GM19023 (cell line): ENCODE results near the gene RASAL1.
A peak's percentile ranks its signal among the peaks of the same experiment; 100 is the strongest.

Source experiments
- ATAC-seq: cut with Tn5 transposase; IDR thresholded peaks from one replicate; pipeline ENCODE4 v1.9.1; 2021; ENCODE audit warnings: mild to moderate bottlenecking, moderate library complexity; ENCODE audit not compliant: unreplicated experiment

The RASAL1 gene

DNA sequence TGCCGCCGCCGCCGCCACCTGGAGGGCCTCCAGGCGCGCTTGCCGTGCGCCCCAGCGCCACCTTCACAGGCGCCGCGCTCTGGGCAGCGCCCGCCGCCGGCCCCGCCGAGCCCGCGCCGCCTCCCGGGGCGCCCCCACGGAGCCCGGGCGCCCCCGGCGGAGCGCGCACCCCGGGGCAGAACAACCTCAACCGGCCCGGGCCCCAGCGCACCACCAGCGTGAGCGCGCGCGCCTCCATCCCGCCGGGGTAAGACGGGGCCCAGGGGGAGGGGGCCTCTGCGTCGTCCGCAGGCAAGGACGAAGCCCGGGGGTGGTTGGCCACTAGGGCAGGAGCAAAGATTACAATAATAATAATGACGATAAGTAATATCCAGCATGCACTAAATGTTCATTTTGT is 57.7 kb downstream of the RASAL1 start:
- no peak for ATAC-seq

- no peak for ATAC-seq
These were observed 58.3 kb downstream of the RASAL1 start for GRCh38 chr12:113077057-113077858.

- peak; percentile 94 for ATAC-seq
These were observed 60.4 kb downstream of the RASAL1 start for GRCh38 chr12:113075137-113075683.

DNA sequence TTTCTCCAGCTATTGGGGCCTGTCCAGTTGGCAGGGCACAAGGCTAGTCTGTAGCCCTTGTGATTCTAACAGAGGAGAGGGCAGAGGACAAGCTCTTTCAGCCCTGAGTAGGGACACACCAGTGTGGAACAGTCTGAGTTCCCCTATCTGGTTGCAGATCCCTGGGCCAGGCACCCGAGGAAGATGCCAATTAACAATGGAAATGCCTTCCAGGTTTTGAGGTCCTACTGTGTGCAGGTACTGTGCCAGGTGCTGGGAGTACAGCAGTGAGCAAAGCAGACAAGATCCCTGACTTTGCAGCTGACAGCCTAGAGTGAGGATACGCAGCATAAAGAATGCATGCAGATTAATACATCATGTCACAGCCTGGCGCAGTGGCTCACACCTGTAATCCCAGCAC is 62.0 kb downstream of the RASAL1 start:
- no peak for ATAC-seq

DNA sequence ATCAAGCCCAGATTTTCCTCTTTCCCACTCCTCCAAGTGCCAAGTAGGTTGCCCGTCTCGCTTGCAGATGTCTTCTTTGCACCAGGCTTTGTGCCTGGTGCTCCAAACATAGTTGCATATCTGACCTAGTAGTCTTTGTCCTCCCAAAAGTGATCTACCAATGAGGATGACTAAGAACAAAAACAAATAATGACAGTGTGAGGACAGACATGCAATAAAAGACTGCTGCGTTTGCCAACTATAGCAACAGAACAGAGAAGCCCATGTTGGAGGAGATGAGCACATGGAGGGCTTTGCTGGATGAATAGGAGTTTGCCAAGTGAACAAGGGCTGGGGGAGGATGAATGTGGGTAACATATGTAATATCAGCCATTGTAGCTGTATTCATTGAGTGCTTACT is 63.4 kb downstream of the RASAL1 start:
- ATAC-seq: no peak

- ATAC-seq: no peak
These were observed 64.1 kb downstream of the RASAL1 start for GRCh38 chr12:113071135-113072112.

DNA sequence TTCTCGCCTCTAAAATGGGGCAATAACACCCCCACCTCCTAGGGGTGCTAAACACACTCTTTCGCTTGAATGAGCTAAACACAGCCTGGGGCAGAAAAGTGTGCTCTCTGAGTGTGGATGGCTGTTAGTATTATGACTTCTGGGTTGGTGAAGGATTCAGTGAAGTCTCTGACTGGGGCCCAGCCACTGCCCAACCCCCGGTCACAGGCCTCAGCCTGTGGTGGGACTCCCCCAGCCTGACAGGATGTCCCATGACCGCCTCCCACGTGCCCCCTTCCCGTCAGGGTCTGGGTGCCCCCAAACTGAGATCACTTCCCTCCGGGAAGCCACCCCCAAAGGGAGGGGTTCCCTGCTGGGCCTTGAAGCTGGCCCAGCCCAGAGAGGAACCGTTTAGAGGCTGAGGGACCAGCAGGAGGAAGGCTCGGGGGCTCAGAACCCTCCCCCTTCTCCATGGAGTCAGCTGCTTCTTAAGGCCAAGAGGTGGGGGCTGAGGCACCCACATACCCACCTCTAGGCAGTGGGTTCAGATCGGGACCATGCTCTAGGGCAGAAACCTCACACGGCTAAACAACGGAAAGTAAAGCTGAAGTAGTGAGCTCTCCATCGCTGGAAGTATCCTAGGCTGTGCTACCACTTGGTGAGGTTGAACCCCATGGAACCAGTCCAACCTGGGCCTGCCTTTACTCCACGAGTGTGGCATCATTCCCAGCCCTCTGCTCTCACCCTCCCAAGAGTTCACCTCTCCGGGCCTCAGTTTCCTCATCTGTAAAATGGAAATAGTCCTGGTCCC is 65.2 kb downstream of the RASAL1 start:
- ATAC-seq: no peak

DNA sequence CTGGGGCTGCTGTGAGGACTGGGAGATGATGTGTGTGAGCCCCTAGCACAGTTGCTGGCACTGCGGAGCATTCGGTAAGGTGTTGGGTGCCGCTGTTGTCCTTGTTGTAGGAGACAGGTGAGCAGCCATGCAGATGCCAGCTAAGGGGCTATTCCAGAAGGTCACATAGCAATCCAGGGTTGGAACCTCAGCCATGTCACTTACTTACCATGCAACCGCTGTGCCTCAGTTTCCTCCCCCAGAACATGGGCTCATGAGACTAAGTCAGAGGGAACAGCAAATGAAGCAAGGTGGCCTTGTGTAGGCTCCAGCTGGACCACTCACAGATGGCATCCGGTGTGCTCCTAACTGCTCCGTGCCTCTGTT is 65.8 kb downstream of the RASAL1 start:
- no peak for ATAC-seq

GRCh38 chr12:113069149-113069548 is 66.4 kb downstream of the RASAL1 start:
- no peak for ATAC-seq

- no peak for ATAC-seq
These were observed 67.3 kb downstream of the RASAL1 start for GRCh38 chr12:113067987-113068935.

DNA sequence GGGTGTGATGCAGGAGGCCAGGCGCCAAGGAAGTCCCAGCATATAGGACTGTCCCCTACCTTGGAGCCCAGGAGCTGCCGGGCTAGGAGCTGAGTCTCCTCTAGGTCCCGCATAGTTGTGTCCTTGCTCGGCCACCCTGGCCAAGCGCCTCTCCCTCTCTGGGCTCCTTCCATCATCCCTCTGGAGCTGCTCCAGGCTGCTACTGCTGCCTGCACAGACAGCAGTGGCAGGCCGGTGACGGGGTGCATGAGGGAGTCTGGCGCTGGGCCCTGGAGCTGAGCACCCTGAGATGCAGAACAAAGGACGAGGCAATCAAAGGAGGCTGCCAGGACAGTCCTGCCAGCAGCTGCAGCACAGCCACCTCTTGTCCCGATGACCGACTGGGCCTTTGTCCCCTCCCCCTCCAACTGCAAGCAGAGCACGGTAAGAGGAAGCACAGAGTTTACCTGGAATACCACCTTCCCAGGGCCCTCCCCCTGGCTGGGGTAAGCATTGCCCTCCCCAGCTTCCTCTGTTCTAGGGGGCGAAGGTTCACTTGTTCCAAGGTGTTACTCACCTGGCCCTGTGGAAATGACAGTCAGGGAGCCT is 68.7 kb downstream of the RASAL1 start:
- ATAC-seq: no peak

- ATAC-seq: no peak
These were observed 70.2 kb downstream of the RASAL1 start for GRCh38 chr12:113065126-113066007.

DNA sequence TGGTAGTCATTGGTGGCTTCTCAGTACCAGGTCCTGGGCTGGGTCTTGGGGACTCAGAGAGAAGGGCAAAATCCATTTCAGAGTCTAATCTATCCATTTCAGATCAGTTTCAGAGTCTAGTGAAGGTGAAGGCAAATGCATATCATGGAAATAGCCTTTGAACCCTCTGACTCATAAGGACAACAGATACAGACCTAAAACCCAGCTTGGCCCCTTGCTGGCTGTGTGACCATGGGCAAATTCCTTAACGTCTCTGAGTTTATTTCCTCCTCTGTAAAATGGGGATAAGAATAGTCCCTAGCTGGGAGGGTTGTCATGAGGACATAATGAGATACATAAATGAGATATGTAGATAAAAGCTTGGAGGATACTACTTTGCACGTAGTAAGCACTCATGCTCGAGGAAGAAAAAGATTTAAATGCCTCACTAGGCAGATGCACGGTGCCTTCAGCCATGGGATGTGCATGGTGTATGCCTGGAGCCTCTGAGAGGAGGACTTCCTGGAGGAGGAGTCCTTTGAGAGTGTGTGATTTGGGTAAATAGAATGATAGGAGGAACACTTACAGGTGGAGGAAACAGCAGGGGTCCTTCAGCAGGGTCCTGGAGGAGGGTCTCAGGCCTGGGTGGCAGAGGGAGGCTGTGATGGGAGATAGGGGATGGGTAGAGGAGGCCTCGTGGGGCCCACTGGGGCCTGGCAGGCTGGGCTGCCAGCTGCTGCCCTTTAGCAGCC is 71.0 kb downstream of the RASAL1 start:
- ATAC-seq: no peak

GRCh38 chr12:113063396-113064350 is 71.9 kb downstream of the RASAL1 start:
- no peak for ATAC-seq

DNA sequence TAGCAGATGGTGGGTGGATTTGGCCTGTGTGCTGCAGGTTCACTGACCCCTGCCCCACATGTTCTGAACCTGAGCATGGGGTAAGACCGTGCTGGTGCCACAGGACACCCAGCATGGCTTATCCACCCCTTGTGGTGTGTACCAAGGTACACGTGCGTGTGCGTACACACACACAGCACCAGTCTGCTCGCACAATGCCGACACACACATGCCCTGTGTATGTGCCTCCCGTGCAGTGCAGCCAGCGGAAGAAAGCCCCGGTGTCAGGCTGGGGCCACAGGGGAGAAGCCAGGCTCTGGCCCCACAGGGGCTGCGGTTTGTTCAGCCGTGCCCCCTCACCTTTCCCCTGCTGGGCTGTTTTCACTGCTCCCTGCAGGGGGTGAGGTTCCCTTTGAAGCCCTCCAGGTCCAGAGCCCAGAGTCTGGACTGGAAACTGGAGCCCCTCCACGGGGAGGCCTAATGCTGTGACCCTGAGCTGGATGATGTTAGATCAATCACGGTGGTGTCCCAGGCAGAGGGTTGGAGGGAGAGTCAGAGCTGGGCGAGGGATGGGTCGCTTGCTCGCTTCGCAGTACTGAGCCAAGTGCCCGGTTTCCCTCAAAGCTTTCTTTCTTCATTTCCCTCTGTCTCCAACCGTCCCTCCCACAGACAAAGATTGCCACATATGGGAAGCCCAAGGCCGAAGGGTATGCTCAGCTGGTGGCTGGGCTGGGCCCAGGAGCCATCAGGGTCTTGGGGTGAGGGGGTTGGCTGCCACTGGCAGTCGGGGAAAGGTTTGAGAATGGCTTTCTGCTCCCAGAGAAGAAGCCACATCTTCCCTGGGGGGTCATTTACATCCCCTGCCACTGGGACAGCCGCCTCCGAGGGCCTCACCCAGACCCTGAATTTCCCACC is 72.8 kb downstream of the RASAL1 start:
- no peak for ATAC-seq
